K562 (cell line): ENCODE results near the gene SCAPER. TPM values are rescaled to one million over a fixed set of nuclear protein-coding genes. Genes with fewer than 3 reads are reported as not detected.

ENCODE experiments used
- ATAC-seq: fragments of 200-7000 bp; cut with Tn5 transposase; 3 replicates; pipeline ENCODE4 v1.9.1; 2020; ENCODE audit warnings: moderate library complexity
- BruUV-seq: library from RNA; stranded (reverse); fragments of 400-500 nt; replicated peaks from 2 replicates; lab custom pipeline; 2021; lab: Mats Ljungman, UMichigan
- CTCF ChIA-PET: fragments of 300-600 bp; formaldehyde crosslinking; extraction: SDS; loops from one replicate; lab custom pipeline; 2021; ENCODE audit warnings: low intra/inter-chr PET ratio; lab: Yijun Ruan, JAX
- POLR2A ChIA-PET: fragments of 300-600, 350-650 bp; sonication (Branson Sonifier 250); formaldehyde crosslinking; extraction: SDS; loops from one replicate; lab custom pipeline; 2021; ENCODE audit warnings: antibody characterized with exemption, inconsistent platforms; lab: Yijun Ruan, JAX
- DNase-seq, 4 experiments: peaks; one replicate each; pipeline versions ENCODE4 v3.0.0 to v3.0.0-alpha.2; 2011 to 2018; ENCODE audit warnings: low spot score in 3 of 4, mixed read lengths in 3 of 4; ENCODE audit errors: extremely low read depth in 1 of 4
- FAIRE-seq: peaks from 2 replicates; lab custom pipeline; 2011; peaks lifted over from hg19 to GRCh38; lab: Jason Lieb, UNC
- H2AFZ ChIP-seq: 2 replicates; pipeline ENCODE4 v1.6.0; 2011; ENCODE audit warnings: low read depth, low read length, control low read depth, inconsistent platforms
- H3K27ac ChIP-seq: fragments of 200-600 bp; 3 replicates; pipeline ENCODE4 v1.8.0; 2011; ENCODE audit warnings: low read depth, mild to moderate bottlenecking, control low read depth, inconsistent platforms, low read length, moderate library complexity, mixed read lengths; ENCODE audit errors: extremely low read depth
- H3K27me3 ChIP-seq, 2 experiments: fragments of 300-600 bp in 1 of 2; 2 replicates in 1 of 2; 3 replicates in 1 of 2; pipeline versions ENCODE4 v1.6.0 to v1.8.0; 2011; ENCODE audit warnings: inconsistent platforms in 2 of 2, low read length in 2 of 2, mild to moderate bottlenecking in 1 of 2, mixed read lengths in 1 of 2, moderate library complexity in 1 of 2; ENCODE audit not compliant: control insufficient read depth in 2 of 2, insufficient read depth in 2 of 2
- H3K36me3 ChIP-seq: fragments of 300-600 bp; 3 replicates; pipeline ENCODE4 v1.8.0; 2011; ENCODE audit warnings: mild to moderate bottlenecking, low read length, inconsistent platforms; ENCODE audit not compliant: control insufficient read depth, insufficient read depth
- H3K4me1 ChIP-seq, 2 experiments: fragments of 200-600 bp in 1 of 2; replicated peaks in 1 of 2; 2 replicates in 1 of 2; 3 replicates in 1 of 2; pipeline versions ENCODE4 v1.5.1 to v1.8.0; 2011; ENCODE audit warnings: inconsistent platforms in 2 of 2, low read length in 2 of 2, mild to moderate bottlenecking in 1 of 2, mixed read lengths in 1 of 2, moderate library complexity in 1 of 2; ENCODE audit not compliant: control insufficient read depth in 2 of 2, insufficient read depth in 2 of 2
- H3K4me2 ChIP-seq: 2 replicates; pipeline ENCODE4 v1.6.1; 2011; ENCODE audit warnings: low read length, control low read depth, inconsistent platforms, mixed read lengths; ENCODE audit not compliant: insufficient read depth
- H3K4me3 ChIP-seq: fragments of 200-600 bp; sonication (generic), shearing (Covaris generic); 2 replicates; pipeline ENCODE4 v1.5.1; 2016; ENCODE audit warnings: control low read depth, inconsistent platforms
- H3K79me2 ChIP-seq: fragments of 200-600 bp; 3 replicates; pipeline ENCODE4 v1.8.0; 2011; ENCODE audit warnings: low read length, inconsistent platforms; ENCODE audit not compliant: control insufficient read depth, insufficient read depth
- H3K9ac ChIP-seq, 2 experiments: 2 replicates each; pipeline versions ENCODE4 v1.6.0 to v1.6.1; 2011; ENCODE audit warnings: low read depth in 2 of 2, low read length in 2 of 2, control low read depth in 1 of 2, inconsistent platforms in 1 of 2, mild to moderate bottlenecking in 1 of 2, mixed read lengths in 1 of 2; ENCODE audit not compliant: insufficient read depth in 1 of 2
- H3K9me1 ChIP-seq: one replicate; pipeline ENCODE4 v1.6.0; 2011; ENCODE audit warnings: inconsistent platforms, mild to moderate bottlenecking, low read length, moderate library complexity; ENCODE audit not compliant: control insufficient read depth, insufficient read depth
- H3K9me3 ChIP-seq: replicated peaks from 2 replicates; pipeline ENCODE4 v1.5.1; 2011; ENCODE audit warnings: low read depth, low read length, inconsistent platforms; ENCODE audit not compliant: control insufficient read depth, insufficient read depth
- H4K20me1 ChIP-seq: replicated peaks from 2 replicates; pipeline ENCODE4 v1.6.1; 2011; ENCODE audit warnings: low read length, inconsistent platforms, mixed read lengths; ENCODE audit not compliant: control insufficient read depth, insufficient read depth
- CHD2 ChIP-seq: IDR thresholded peaks from 2 replicates; pipeline ENCODE4 v1.6.1; 2011; ENCODE audit warnings: low read depth, low read length
- CREBBP ChIP-seq: IDR thresholded peaks from one replicate; pipeline ENCODE4 v1.6.1; 2012; ENCODE audit warnings: low read depth, mild to moderate bottlenecking, control low read depth, inconsistent platforms, low read length
- FOXP1 ChIP-seq: sonication (generic); formaldehyde crosslinking; IDR thresholded peaks from 2 replicates; pipeline ENCODE4 v1.8.0; 2022; ENCODE audit warnings: mild to moderate bottlenecking, missing genetic modification reagents
- HDAC6 ChIP-seq: IDR thresholded peaks from 2 replicates; pipeline ENCODE4 v1.6.1; 2012; ENCODE audit warnings: low read depth, mild to moderate bottlenecking, control low read depth, inconsistent platforms, low read length, moderate library complexity
- HEY1 ChIP-seq: fragments of 250-450 bp; sonication (Bioruptor Pico); IDR thresholded peaks from 2 replicates; pipeline ENCODE4 v1.5.0; 2020; ENCODE audit warnings: mild to moderate bottlenecking, moderate library complexity, borderline replicate concordance
- IRF1 ChIP-seq: sonication (generic); formaldehyde crosslinking; IDR thresholded peaks from 2 replicates; pipeline ENCODE4 v1.8.0; 2022; ENCODE audit warnings: missing genetic modification reagents, mild to moderate bottlenecking, borderline replicate concordance
- LARP7 ChIP-seq: fragments of 450-650 bp; IDR thresholded peaks from 2 replicates; pipeline ENCODE4 v1.6.1; 2016
- POLR3A ChIP-seq: IDR thresholded peaks from 2 replicates; pipeline ENCODE4 v1.6.1; 2011; ENCODE audit warnings: borderline replicate concordance, mild to moderate bottlenecking, moderate library complexity; ENCODE audit not compliant: insufficient read length, insufficient read depth; ENCODE audit errors: extremely low read depth
- SIRT6 ChIP-seq: IDR thresholded peaks from one replicate; pipeline ENCODE4 v1.6.1; 2012; ENCODE audit warnings: low read depth, mild to moderate bottlenecking, control low read depth, inconsistent platforms, low read length, moderate library complexity
- ZKSCAN3 ChIP-seq: fragments of 250-450 bp; sonication (Bioruptor Pico); IDR thresholded peaks from 2 replicates; pipeline ENCODE4 v1.4.0; 2020
- ZNF79 ChIP-seq: fragments of 250-450 bp; sonication (Bioruptor Pico); IDR thresholded peaks from 2 replicates; pipeline ENCODE4 v1.4.0; 2020; ENCODE audit warnings: low read depth, mild to moderate bottlenecking, moderate library complexity
- WGBS: fragments of 100-300 bp; shearing (Covaris generic); methylation state at CpG from one replicate; pipeline ENCODE4 v1.1.6; 2016; ENCODE audit warnings: low coverage, mixed read lengths; ENCODE audit not compliant: insufficient coverage; ENCODE audit errors: missing lambda C conversion rate; 5-methylcytosine and 5-hydroxymethylcytosine counted together
- in situ Hi-C: fragments of 300-500 bp; cut with MboI; formaldehyde crosslinking; loops from 4 replicates; pipeline ENCODE4 v1.15.0; 2018; ENCODE audit warnings: inconsistent platforms, mixed read lengths
- intact Hi-C: fragments of 100-400 bp; cut with micrococcal nuclease; formaldehyde crosslinking; loops from 2 replicates; pipeline ENCODE4 v1.14.2; 2022
- polyA plus RNA-seq, 8 experiments: library from polyadenylated mRNA; depleted of rRNA in 4 of 8; stranded (reverse) in 5 of 8; unstranded in 3 of 8; fragments of >200 nt; fragmentation: Nextera tagmentation in 2 of 8; fragmentation: Illumina TruSeq in 1 of 8; extraction: Ambion mirVana in 2 of 8; extraction: Trizol in 1 of 8; gene quantifications; 2 replicates each; pipeline versions ENCODE4 v1.2.1 to v1.2.3, GENCODE V29; 2011 to 2014; ENCODE audit warnings: inconsistent platforms in 1 of 8, missing spikeins in 1 of 8
- total RNA-seq, 7 experiments: library from RNA; depleted of rRNA in 6 of 7; stranded (reverse); fragments of >200 nt in 6 of 7; fragmentation: Illumina TruSeq in 2 of 7; extraction: Trizol in 2 of 7; gene quantifications; 2 replicates each; pipeline versions ENCODE4 v1.2.1 to v1.2.3, GENCODE V29; 2011 to 2021; ENCODE audit warnings: low replicate concordance in 1 of 7
- TF ChIP-seq, protein P1 (sequence below): sonication (generic); formaldehyde crosslinking; IDR thresholded peaks from 2 replicates; pipeline ENCODE4 v1.8.0; 2022; ENCODE audit warnings: missing genetic modification reagents, mild to moderate bottlenecking, moderate library complexity, borderline replicate concordance
- TF ChIP-seq, protein P2 (sequence below): sonication (generic); formaldehyde crosslinking; IDR thresholded peaks from 2 replicates; pipeline ENCODE4 v1.9.0; 2022; ENCODE audit warnings: mild to moderate bottlenecking, missing genetic modification reagents

Gene SCAPER
- total and polyA plus RNA-seq, 9 of the 15 experiments (the other 6 are each of a cell fraction or from before 2014, with no cell fraction given) = 1.3 to 5.7 (median 3.2) TPM

DNA sequence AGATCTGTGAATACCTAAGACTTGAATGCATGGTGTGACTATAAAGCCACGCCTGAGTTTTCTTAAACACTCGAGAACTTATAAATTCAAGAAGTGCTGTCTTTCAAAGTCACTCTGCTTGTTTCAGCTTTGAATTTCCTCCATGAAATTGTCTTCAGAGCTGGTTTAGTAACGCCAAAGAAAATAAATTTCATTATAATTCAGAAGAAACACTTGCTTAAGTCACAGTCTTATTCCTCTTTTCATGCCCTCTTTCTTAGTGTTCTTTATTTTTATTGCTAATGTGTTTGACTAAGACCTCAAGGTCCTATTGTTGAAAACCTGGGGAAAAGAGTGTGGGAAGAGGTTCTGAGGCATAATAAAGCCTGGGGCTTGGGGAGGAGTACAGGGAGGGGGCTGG, 23.1 kb upstream of the SCAPER start:
- CTCF ChIA-PET = no interaction called here
- Histone ChIP-seq H3K4me2 (no peak overlapping the region), H2AFZ (peak overlapping the region; percentile 43), H3K9ac (no peak overlapping the region), H3K9me1 (no peaks in the 10 kb centered on the region), H3K36me3 (peaks cover 4% of the 10 kb centered on the region; the same call in 1 of the 3 replicates), H3K9me3 (no peaks in the 10 kb centered on the region), H3K79me2 (peaks cover 16% of the 10 kb centered on the region), H3K27ac (no peak overlapping the region), H3K4me1 (peaks cover 8 to 12% of the 10 kb centered on the region in 2 experiments; a peak in 4 of 5 replicates), H4K20me1 (no peaks in the 10 kb centered on the region), H3K27me3 (peaks cover 3% of the 10 kb centered on the region in 2 experiments; a peak in 2 of 5 replicates), H3K4me3 (no peak overlapping the region)
- POLR2A ChIA-PET = no interaction called here
- TF ChIP-seq CHD2 = no peak
- no peak for DNase-seq
- no TSS peak for BruUV-seq
- no peak for FAIRE-seq
- ATAC-seq = no peak
- in situ Hi-C loops = no loop called here
- WGBS = 12% methylated on average over 3 of the region's 3 CpGs
- intact Hi-C loops = no loop called here

DNA sequence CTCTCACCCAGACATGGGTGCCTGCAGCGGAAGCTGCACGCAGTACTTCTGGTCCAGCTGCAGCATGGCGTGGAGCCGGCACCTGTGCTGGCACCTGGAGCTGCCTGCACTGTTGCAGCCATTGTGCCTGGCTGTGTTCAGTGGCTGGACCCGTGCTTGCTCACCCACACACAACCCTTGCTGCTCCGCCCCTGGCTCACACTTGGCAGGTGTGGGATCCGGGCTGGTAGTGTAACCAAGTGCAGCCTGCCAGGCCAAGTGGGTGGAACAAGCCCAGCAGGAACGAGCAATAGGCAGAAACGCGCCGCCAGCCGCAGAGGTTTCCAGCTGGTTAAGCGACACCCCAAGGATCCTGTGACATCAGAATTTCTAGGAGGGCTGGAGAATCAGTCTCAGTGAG, 11.2 kb upstream of the SCAPER start:
- H4K20me1 ChIP-seq = no peaks in the 10 kb centered on the region
- H3K4me2 ChIP-seq = no peak overlapping the region
- no TSS peak for BruUV-seq
- 11% methylated on average over 13 of the region's 13 CpGs for WGBS
- TF ChIP-seq, protein P1, sequence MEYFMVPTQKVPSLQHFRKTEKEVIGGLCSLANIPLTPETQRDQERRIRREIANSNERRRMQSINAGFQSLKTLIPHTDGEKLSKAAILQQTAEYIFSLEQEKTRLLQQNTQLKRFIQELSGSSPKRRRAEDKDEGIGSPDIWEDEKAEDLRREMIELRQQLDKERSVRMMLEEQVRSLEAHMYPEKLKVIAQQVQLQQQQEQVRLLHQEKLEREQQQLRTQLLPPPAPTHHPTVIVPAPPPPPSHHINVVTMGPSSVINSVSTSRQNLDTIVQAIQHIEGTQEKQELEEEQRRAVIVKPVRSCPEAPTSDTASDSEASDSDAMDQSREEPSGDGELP (CRISPR knock-in tag) = no peak
- TF ChIP-seq, protein P2, sequence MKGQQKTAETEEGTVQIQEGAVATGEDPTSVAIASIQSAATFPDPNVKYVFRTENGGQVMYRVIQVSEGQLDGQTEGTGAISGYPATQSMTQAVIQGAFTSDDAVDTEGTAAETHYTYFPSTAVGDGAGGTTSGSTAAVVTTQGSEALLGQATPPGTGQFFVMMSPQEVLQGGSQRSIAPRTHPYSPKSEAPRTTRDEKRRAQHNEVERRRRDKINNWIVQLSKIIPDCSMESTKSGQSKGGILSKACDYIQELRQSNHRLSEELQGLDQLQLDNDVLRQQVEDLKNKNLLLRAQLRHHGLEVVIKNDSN (CRISPR knock-in tag) = no peak
- no peak for TF ChIP-seq HDAC6
- no peak for TF ChIP-seq ZKSCAN3 (CRISPR knock-in tag)
- no peak for TF ChIP-seq LARP7
- TF ChIP-seq SIRT6 = no peak
- no peak for TF ChIP-seq ZNF79 (CRISPR knock-in tag)
- TF ChIP-seq CHD2 = no peak
- no peak for TF ChIP-seq POLR3A
- no peak for TF ChIP-seq CREBBP
- TF ChIP-seq HEY1 (CRISPR knock-in tag) = no peak
- no peak for TF ChIP-seq IRF1 (CRISPR knock-in tag)
- no peak for TF ChIP-seq FOXP1 (CRISPR knock-in tag)
- no peak for ATAC-seq
- ChIA-PET CTCF (no interaction called here), POLR2A (interaction anchor here (0.7 kb wide), 1 partner anchor 17 kb away, joined by 3 read pairs; no protein-coding TSS in a partner anchor)
- no peak for DNase-seq
- H3K9ac ChIP-seq = peak overlapping the region in 1 of 2 experiments; percentile 63; a peak in 1 of 4 replicates
- peaks cover 33 to 34% of the 10 kb centered on the region in 2 experiments for H3K27me3 ChIP-seq
- no peaks in the 10 kb centered on the region for H3K79me2 ChIP-seq
- peaks cover 0 to 4% of the 10 kb centered on the region in 2 experiments; a peak in 1 of 5 replicates for H3K4me1 ChIP-seq
- H3K9me1 ChIP-seq = no peaks in the 10 kb centered on the region
- no peak for FAIRE-seq
- no peaks in the 10 kb centered on the region for H3K9me3 ChIP-seq
- intact Hi-C loops (no loop called here), in situ Hi-C loops (no loop called here)
- no peak overlapping the region for H3K4me3 ChIP-seq
- no peak overlapping the region for H3K27ac ChIP-seq
- no peak overlapping the region for H2AFZ ChIP-seq
- H3K36me3 ChIP-seq = no peaks in the 10 kb centered on the region
